Measurements from ENCODE around the gene RMC1.
A peak's percentile ranks its signal among the peaks of the same experiment; 100 is the strongest.
"Not testable (repeated sequence)": the region's sequence is repeated elsewhere in the genome, so short reads cannot be mapped to it uniquely, and the experiment has no call there.

The RMC1 gene

GRCh38 chr18:23485386-23485785 is 17.9 kb upstream of the RMC1 start:
- Mint-ChIP-seq H3K4me1 (peaks cover 22% of the 10 kb centered on the region), H3K9me3 (no peaks in the 10 kb centered on the region), H3K4me3 (no peak overlapping the region), H3K27me3 (no peaks in the 10 kb centered on the region), H3K36me3 (peaks cover 10% of the 10 kb centered on the region), H3K27ac (no peak overlapping the region)
- DNase-seq (ENCODE audit: low spot score in 2 of 2) (no peak), ATAC-seq (ENCODE audit: low read depth) (no peak)

- ATAC-seq (ENCODE audit: low read depth) = peak; percentile 78
Measured at GRCh38 chr18:23487738-23488570, 15.4 kb upstream of the RMC1 start.

GRCh38 chr18:23489586-23489985 is 13.7 kb upstream of the RMC1 start:
- Mint-ChIP-seq H3K27ac (peak overlapping the region; percentile 91), H3K4me1 (peaks cover 23% of the 10 kb centered on the region), H3K4me3 (peak overlapping the region; percentile 65)
- not testable (repeated sequence) for DNase-seq (ENCODE audit: low spot score in 2 of 2); ATAC-seq (ENCODE audit: low read depth); H3K36me3 Mint-ChIP-seq; H3K9me3 Mint-ChIP-seq; H3K27me3 Mint-ChIP-seq

More at GRCh38 chr18:23487738-23488570, 15.4 kb upstream of the RMC1 start:
- peaks cover 26% of the 10 kb centered on the region for H3K4me1 Mint-ChIP-seq
- peak in 1 of 2 donors; percentile 29 for DNase-seq (ENCODE audit: low spot score in 2 of 2)
- peak overlapping the region; percentile 79 for H3K4me3 Mint-ChIP-seq
- H3K9me3 Mint-ChIP-seq = no peaks in the 10 kb centered on the region
- H3K27ac Mint-ChIP-seq = peak overlapping the region; percentile 91
- H3K36me3 Mint-ChIP-seq = peaks cover 3% of the 10 kb centered on the region
- H3K27me3 Mint-ChIP-seq = no peaks in the 10 kb centered on the region

GRCh38 chr18:23493654-23494053 is 9.7 kb upstream of the RMC1 start:
- Mint-ChIP-seq H3K27ac (no peak overlapping the region), H3K4me3 (no peak overlapping the region), H3K36me3 (peaks cover 2% of the 10 kb centered on the region), H3K9me3 (no peaks in the 10 kb centered on the region), H3K27me3 (no peaks in the 10 kb centered on the region), H3K4me1 (peaks cover 23% of the 10 kb centered on the region)
- DNase-seq (ENCODE audit: low spot score in 2 of 2) = no peak
- no peak for ATAC-seq (ENCODE audit: low read depth)

- H3K4me3 Mint-ChIP-seq = no peak overlapping the region
- ATAC-seq (ENCODE audit: low read depth) (no peak), DNase-seq (ENCODE audit: low spot score in 2 of 2) (no peak)
- peaks cover 2% of the 10 kb centered on the region for H3K36me3 Mint-ChIP-seq
- H3K4me1 Mint-ChIP-seq = peaks cover 30% of the 10 kb centered on the region
- no peaks in the 10 kb centered on the region for H3K27me3 Mint-ChIP-seq
- H3K9me3 Mint-ChIP-seq = no peaks in the 10 kb centered on the region
- peak overlapping the region; percentile 14 for H3K27ac Mint-ChIP-seq
Measured at GRCh38 chr18:23494992-23495391, 8.3 kb upstream of the RMC1 start.

- Mint-ChIP-seq H3K36me3 (peaks cover 2% of the 10 kb centered on the region), H3K4me1 (peaks cover 28% of the 10 kb centered on the region), H3K4me3 (peak overlapping the region; percentile 59), H3K27ac (peak overlapping the region; percentile 14), H3K9me3 (no peaks in the 10 kb centered on the region), H3K27me3 (no peaks in the 10 kb centered on the region)
- no peak for ATAC-seq (ENCODE audit: low read depth)
- DNase-seq (ENCODE audit: low spot score in 2 of 2) = no peak
Measured at GRCh38 chr18:23495723-23496440, 7.4 kb upstream of the RMC1 start.

GRCh38 chr18:23498117-23498516 is 5.2 kb upstream of the RMC1 start:
- ATAC-seq (ENCODE audit: low read depth) (no peak), DNase-seq (ENCODE audit: low spot score in 2 of 2) (no peak)
- peaks cover 33% of the 10 kb centered on the region for H3K4me1 Mint-ChIP-seq
- peak overlapping the region; percentile 85 for H3K27ac Mint-ChIP-seq
- no peak overlapping the region for H3K4me3 Mint-ChIP-seq
- H3K36me3 Mint-ChIP-seq = peaks cover 2% of the 10 kb centered on the region
- H3K27me3 Mint-ChIP-seq = no peaks in the 10 kb centered on the region
- H3K9me3 Mint-ChIP-seq = no peaks in the 10 kb centered on the region

- no peaks in the 10 kb centered on the region for H3K27me3 Mint-ChIP-seq
- ATAC-seq (ENCODE audit: low read depth) = peak; percentile 26
- H3K27ac Mint-ChIP-seq = no peak overlapping the region
- no peaks in the 10 kb centered on the region for H3K9me3 Mint-ChIP-seq
- peaks cover 32% of the 10 kb centered on the region for H3K4me1 Mint-ChIP-seq
- DNase-seq (ENCODE audit: low spot score in 2 of 2) = peak; percentile 47 to 54
- peak overlapping the region; percentile 50 for H3K4me3 Mint-ChIP-seq
- H3K36me3 Mint-ChIP-seq = no peaks in the 10 kb centered on the region
Measured at GRCh38 chr18:23498877-23499276, 4.4 kb upstream of the RMC1 start.

- H3K27ac Mint-ChIP-seq = peak overlapping the region; percentile 43
- no peaks in the 10 kb centered on the region for H3K9me3 Mint-ChIP-seq
- H3K4me1 Mint-ChIP-seq = peaks cover 36% of the 10 kb centered on the region
- no peak for DNase-seq (ENCODE audit: low spot score in 2 of 2)
- ATAC-seq (ENCODE audit: low read depth) = no peak
- peak overlapping the region; percentile 50 for H3K4me3 Mint-ChIP-seq
- no peaks in the 10 kb centered on the region for H3K27me3 Mint-ChIP-seq
- H3K36me3 Mint-ChIP-seq = no peaks in the 10 kb centered on the region
Measured at GRCh38 chr18:23499291-23499781, 4.0 kb upstream of the RMC1 start.

- no peak overlapping the region for H3K27ac Mint-ChIP-seq
- no peak for DNase-seq (ENCODE audit: low spot score in 2 of 2)
- peaks cover 39% of the 10 kb centered on the region for H3K4me1 Mint-ChIP-seq
- ATAC-seq (ENCODE audit: low read depth) = no peak
- no peaks in the 10 kb centered on the region for H3K9me3 Mint-ChIP-seq
- no peaks in the 10 kb centered on the region for H3K27me3 Mint-ChIP-seq
- H3K4me3 Mint-ChIP-seq = no peak overlapping the region
- peaks cover 3% of the 10 kb centered on the region for H3K36me3 Mint-ChIP-seq
Measured at GRCh38 chr18:23501626-23502025, 1.7 kb upstream of the RMC1 start.

GRCh38 chr18:23502516-23503037 is 734 bp upstream of the RMC1 start:
- H3K4me3 Mint-ChIP-seq = peak overlapping the region; percentile 94
- no peak for DNase-seq (ENCODE audit: low spot score in 2 of 2)
- no peak for ATAC-seq (ENCODE audit: low read depth)
- H3K4me1 Mint-ChIP-seq = peaks cover 40% of the 10 kb centered on the region
- peak overlapping the region; percentile 89 for H3K27ac Mint-ChIP-seq
- H3K27me3 Mint-ChIP-seq = no peaks in the 10 kb centered on the region
- H3K36me3 Mint-ChIP-seq = peaks cover 6% of the 10 kb centered on the region
- no peaks in the 10 kb centered on the region for H3K9me3 Mint-ChIP-seq

GRCh38 chr18:23503963-23504344 is 643 bp downstream of the RMC1 start:
- ATAC-seq (ENCODE audit: low read depth) (no peak), DNase-seq (ENCODE audit: low spot score in 2 of 2) (no peak)
- Mint-ChIP-seq H3K9me3 (no peaks in the 10 kb centered on the region), H3K4me3 (peak overlapping the region; percentile 94), H3K36me3 (peaks cover 6% of the 10 kb centered on the region), H3K27me3 (no peaks in the 10 kb centered on the region), H3K27ac (peak overlapping the region; percentile 94), H3K4me1 (peaks cover 34% of the 10 kb centered on the region)

GRCh38 chr18:23504720-23505119 is 1.4 kb downstream of the RMC1 start:
- Mint-ChIP-seq H3K27me3 (no peaks in the 10 kb centered on the region), H3K9me3 (no peaks in the 10 kb centered on the region), H3K36me3 (peaks cover 6% of the 10 kb centered on the region), H3K4me3 (peak overlapping the region; percentile 94), H3K4me1 (peaks cover 29% of the 10 kb centered on the region), H3K27ac (peak overlapping the region; percentile 94)
- no peak for DNase-seq (ENCODE audit: low spot score in 2 of 2)
- ATAC-seq (ENCODE audit: low read depth) = peak; percentile 23

GRCh38 chr18:23506393-23506792 is 3.1 kb downstream of the RMC1 start:
- Mint-ChIP-seq H3K4me1 (peaks cover 28% of the 10 kb centered on the region), H3K4me3 (no peak overlapping the region), H3K36me3 (peaks cover 15% of the 10 kb centered on the region), H3K27ac (no peak overlapping the region), H3K9me3 (no peaks in the 10 kb centered on the region), H3K27me3 (no peaks in the 10 kb centered on the region)
- DNase-seq (ENCODE audit: low spot score in 2 of 2) (no peak), ATAC-seq (ENCODE audit: low read depth) (no peak)
